NCI-H2196 (cell line): Measurements from ENCODE around the gene RPRML.

Experiments
- DNase-seq: peaks from one replicate; lab custom pipeline; 2025; ENCODE audit not compliant: unreplicated experiment; lab: John Stamatoyannopoulos, UW

The RPRML gene

GRCh38 chr17:46947216-46947615 lies 31.8 kb downstream of the RPRML start:
- DNase-seq, result no peak

- no peak for DNase-seq
Observed at GRCh38 chr17:46944931-46945330, 34.1 kb downstream of the RPRML start.

DNA sequence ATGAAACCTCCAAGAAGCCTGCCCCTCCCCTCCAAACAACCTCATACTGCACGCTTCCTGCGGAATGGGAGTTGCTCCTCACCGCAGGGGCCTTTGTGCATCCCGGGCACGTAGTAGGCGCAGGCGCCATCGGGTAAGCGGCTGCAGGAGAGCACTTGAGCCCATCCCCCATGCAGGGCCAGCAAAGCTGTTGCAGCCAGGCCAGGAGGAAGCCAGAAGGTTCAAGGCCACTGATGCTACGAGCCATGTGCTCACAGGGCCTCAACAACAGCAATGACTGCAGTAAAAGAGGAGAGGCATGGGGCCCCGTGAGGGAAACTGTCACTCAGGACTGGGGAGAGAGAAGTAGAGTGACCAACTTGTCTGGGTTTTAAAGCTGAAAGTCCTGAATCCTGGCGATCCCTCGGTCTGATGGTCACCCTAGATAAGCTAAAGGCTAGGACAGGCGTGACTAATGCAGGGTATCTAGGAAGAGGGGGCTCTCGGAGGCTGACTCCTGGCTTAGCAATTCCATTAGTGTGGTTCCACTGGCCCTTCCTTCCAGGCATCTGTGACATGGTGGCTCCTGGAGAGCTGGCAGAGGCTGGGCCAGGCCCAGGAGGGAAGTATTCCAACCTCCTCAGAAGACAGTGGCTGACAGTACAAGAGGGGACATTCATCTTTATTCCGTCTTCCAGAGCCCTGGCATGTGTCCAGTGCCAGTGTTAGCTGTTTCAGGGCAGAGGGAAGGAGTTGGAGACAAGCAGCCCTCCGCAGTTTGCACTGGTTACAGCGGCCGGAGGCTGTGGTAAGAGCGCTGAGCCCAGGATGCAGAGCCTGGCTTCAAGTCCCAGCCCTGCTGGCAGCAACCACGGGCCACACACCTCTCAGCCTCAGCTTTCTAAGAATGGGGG lies 35.3 kb downstream of the RPRML start:
- no peak for DNase-seq

DNA sequence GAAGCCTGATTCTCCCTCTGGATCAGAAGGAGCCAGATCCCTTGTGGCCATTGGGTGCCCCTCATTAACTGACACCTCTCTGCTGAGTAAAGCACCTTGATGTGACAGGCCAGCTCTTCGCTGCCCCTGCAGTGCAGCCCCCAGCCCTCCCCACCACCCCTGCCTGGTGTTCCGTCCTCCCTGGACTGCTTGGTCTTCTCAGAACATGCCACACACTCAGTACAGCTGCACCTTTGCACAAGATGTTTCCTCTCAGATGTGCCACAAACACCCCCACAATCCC lies 35.9 kb downstream of the RPRML start:
- DNase-seq, result no peak

- DNase-seq, result peak; percentile 78
Observed at GRCh38 chr17:46942441-46943217, 36.4 kb downstream of the RPRML start.

DNA sequence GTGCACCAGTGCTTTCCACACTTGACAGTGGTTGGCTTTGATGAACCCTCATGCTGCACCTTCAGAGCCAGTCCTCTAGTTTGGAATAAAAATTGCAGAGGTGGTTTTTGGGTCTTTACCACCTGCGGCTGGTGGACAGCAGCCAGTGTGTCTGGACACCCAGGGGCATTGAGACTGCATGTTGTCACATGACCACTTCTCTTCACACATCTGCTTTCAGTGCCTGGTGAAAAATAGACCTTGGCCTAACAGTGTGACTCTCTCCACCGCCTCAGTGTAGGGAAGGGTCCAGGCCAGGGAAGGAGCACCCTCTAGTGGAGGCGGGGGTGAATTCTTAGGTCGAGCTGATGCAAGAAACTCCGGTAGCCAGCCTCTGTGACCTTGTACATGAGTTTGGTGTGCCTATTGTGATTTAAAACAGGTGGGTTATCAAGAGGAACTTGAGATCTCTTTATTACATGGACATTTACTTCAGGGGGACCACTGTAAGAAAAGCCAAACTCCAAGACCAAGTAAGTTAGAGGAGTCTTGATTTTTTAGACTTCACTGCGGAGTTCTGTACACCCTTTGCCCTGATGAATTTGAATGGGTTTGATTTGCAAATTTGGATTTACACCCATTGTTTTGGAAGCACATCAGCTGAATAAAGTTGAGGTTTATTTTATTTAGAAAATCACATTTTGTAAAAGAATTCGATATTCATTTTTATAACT lies 38.2 kb downstream of the RPRML start:
- peak; percentile 87 for DNase-seq

- no peak for DNase-seq
Observed at GRCh38 chr17:46935658-46936266, 43.3 kb downstream of the RPRML start.

DNA sequence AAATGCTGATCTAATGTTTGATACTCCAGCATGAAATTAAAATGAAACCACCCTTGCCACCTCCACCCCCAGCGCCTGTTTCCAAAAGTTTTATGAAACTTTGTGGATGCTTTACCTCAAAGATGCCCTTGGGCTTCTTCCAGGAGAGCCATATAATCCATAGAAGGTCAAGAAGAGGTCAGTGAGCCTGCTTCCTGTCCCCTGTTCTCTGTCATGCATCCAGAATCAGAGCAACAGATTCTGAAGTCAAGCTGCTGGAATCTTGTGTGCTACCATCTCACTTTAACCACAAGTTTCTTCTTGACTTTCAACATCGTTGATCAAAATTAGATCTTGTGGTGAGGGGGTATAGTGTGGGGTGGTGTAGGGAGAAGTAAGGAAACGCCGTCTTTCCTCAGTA lies 47.5 kb downstream of the RPRML start:
- DNase-seq, result no peak

DNA sequence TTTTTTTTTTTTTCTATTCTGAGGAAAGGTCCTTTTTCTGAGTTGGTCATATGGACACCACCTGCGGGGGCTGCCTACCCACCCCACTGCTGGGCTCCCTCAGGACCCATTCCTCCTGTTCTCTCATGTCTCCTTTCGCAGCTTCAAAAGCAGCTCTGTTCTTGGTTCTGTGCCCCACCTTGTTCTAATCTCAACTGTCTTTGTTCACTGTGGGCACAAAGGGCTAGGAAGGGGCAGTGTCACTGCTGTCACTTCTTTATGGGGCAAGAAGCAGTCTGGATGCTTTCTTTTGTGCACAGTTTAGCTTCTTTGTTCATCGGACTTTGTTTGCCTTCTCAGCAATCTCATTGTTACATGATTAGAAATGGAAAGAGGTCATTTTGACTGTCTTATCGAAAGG lies 49.0 kb downstream of the RPRML start:
- DNase-seq, result no peak

DNA sequence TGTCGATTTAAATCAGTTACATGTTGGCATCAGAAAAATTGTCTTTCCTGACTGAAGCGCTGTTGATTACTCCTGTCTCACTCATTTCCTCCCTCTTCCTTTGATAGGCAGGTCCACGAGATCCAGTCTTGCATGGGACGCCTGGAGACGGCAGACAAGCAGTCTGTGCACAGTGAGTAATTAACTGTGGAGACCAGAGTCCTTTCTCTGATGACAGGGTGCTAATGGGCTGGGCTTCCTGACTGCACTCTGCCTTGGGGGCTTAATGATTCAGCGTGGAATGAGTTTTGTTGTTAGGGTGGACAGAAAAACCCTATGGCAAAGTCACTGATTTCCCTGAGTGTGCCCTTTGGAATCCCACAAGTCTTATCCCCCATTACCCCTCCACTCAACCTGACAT lies 49.6 kb downstream of the RPRML start:
- DNase-seq, result no peak

DNA sequence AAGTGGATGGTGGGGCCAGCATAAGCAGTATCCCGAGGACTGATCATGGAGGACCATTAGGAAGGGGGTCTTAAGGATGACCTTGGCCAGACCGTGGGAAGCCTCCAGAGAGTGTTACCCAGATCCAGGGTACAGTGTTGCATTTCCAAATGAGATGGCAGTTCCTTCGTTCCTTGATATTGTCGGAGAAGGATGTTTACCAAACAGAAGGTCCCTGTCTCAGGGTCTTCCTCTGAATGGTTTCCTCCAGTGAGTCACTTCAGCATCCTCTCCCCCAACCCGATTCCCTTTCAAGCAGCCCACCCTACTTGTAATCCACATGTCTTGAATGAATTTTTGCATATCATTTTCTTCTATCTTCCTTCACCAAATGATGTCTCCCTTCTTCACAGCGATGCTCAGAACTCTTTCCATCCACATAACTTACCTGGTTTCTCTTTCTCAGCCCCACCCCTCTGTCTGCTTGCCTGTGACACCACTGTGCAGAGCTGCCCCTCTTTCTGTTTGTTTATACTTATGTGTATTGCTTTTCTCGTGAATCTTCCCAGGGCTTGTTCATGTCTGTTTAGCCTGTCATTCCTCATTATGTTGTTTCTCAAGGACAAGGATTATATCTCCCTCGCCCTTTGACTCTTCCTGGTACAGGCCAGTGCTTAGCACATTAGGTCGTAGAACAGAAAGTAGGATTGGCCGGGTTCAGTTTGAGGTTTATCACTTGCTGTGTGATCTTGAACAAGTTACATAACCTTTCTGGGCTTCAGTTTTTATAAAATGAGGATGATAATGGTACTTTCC lies 50.4 kb downstream of the RPRML start:
- DNase-seq, result no peak
